GM19099 (cell line): ENCODE measurements around the gene POTEB.
"Not testable (repeated sequence)": the region's sequence is repeated elsewhere in the genome, so short reads cannot be mapped to it uniquely, and the experiment has no call there.

Experiments used
- POLR2A ChIP-seq: IDR thresholded peaks from 3 replicates; pipeline ENCODE4 v1.6.1; 2011; ENCODE audit warnings: low read depth; ENCODE audit not compliant: insufficient read length; ENCODE audit errors: extremely low read depth

Gene POTEB

DNA sequence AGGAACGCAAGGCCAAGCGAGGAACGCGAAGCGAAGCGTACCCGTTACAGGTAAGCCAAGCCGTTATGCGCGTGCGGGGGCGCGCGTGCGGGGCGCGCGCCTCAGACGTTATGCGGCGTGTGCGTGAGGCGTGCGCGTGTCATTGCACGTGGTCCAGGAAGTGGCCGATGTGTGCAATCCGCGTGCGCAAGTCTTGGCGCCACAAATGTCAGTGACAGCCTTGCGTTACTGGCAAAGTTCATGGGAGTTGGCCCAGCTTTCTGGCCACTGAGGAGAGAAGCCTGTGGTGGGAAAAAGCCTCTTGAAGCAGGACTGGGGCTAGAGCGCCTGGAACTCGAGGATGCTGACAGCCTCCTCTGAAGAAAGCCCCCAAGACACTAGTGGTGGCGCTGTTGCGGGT is at the start of gene POTEB:
Gene POTEB (minus strand): TSS at position 101 of the 400 bp plus-strand sequence. CDS start 489 bp downstream, outside the sequence.
- not testable (repeated sequence) for TF ChIP-seq POLR2A
